ENCODE results near the gene BABAM2. TPM values are rescaled to one million over a fixed set of nuclear protein-coding genes. Genes with fewer than 3 reads are reported as not detected.

Gene BABAM2
- total RNA-seq, 1 donor from 2014 or later = 33.9 TPM

GRCh38 chr2:28129955-28130695 lies 239.6 kb downstream of the BABAM2 start:
- DNase-seq (ENCODE audit: low spot score) = no peak
- Mint-ChIP-seq H3K36me3 (ENCODE audit: low read depth) (peaks cover 5% of the 10 kb centered on the region), H3K4me3 (ENCODE audit: unreplicated experiment) (no peak overlapping the region), H3K27ac (ENCODE audit: unreplicated experiment) (peak overlapping the region; percentile 50), H3K27me3 (ENCODE audit: low read depth) (no peaks in the 10 kb centered on the region), H3K9me3 (ENCODE audit: low read depth) (peaks cover 6% of the 10 kb centered on the region), H3K4me1 (ENCODE audit: low read depth) (peaks cover 43% of the 10 kb centered on the region)
- no peak for TF ChIP-seq CTCF (IDR thresholded peaks at IDR 0.05)

GRCh38 chr2:28133778-28134177 lies 243.2 kb downstream of the BABAM2 start:
- H3K4me1 Mint-ChIP-seq (ENCODE audit: low read depth) = peaks cover 61% of the 10 kb centered on the region
- TF ChIP-seq CTCF (IDR thresholded peaks at IDR 0.05) = no peak
- H3K4me3 Mint-ChIP-seq (ENCODE audit: unreplicated experiment) = no peak overlapping the region
- no peak for DNase-seq (ENCODE audit: low spot score)
- H3K27ac Mint-ChIP-seq (ENCODE audit: unreplicated experiment) = no peak overlapping the region
- H3K9me3 Mint-ChIP-seq (ENCODE audit: low read depth) = no peaks in the 10 kb centered on the region
- peaks cover 2% of the 10 kb centered on the region for H3K36me3 Mint-ChIP-seq (ENCODE audit: low read depth)
- H3K27me3 Mint-ChIP-seq (ENCODE audit: low read depth) = no peaks in the 10 kb centered on the region

- H3K4me1 Mint-ChIP-seq (ENCODE audit: low read depth) = peaks cover 59% of the 10 kb centered on the region
- H3K36me3 Mint-ChIP-seq (ENCODE audit: low read depth) = peaks cover 2% of the 10 kb centered on the region
- no peaks in the 10 kb centered on the region for H3K27me3 Mint-ChIP-seq (ENCODE audit: low read depth)
- no peaks in the 10 kb centered on the region for H3K9me3 Mint-ChIP-seq (ENCODE audit: low read depth)
- no peak for DNase-seq (ENCODE audit: low spot score)
- H3K4me3 Mint-ChIP-seq (ENCODE audit: unreplicated experiment) = no peak overlapping the region
- TF ChIP-seq CTCF (IDR thresholded peaks at IDR 0.05) = no peak
- no peak overlapping the region for H3K27ac Mint-ChIP-seq (ENCODE audit: unreplicated experiment)
Observed at GRCh38 chr2:28134262-28134812, 243.8 kb downstream of the BABAM2 start.

- no peak for DNase-seq (ENCODE audit: low spot score)
- Mint-ChIP-seq H3K27ac (ENCODE audit: unreplicated experiment) (no peak overlapping the region), H3K9me3 (ENCODE audit: low read depth) (no peaks in the 10 kb centered on the region), H3K4me3 (ENCODE audit: unreplicated experiment) (no peak overlapping the region), H3K27me3 (ENCODE audit: low read depth) (no peaks in the 10 kb centered on the region), H3K4me1 (ENCODE audit: low read depth) (peaks cover 56% of the 10 kb centered on the region), H3K36me3 (ENCODE audit: low read depth) (peaks cover 2% of the 10 kb centered on the region)
- TF ChIP-seq CTCF (IDR thresholded peaks at IDR 0.05) = no peak
Observed at GRCh38 chr2:28134857-28135256, 244.3 kb downstream of the BABAM2 start.

GRCh38 chr2:28135324-28135723 lies 244.8 kb downstream of the BABAM2 start:
- H3K27me3 Mint-ChIP-seq (ENCODE audit: low read depth) = no peaks in the 10 kb centered on the region
- no peak for DNase-seq (ENCODE audit: low spot score)
- no peak overlapping the region for H3K27ac Mint-ChIP-seq (ENCODE audit: unreplicated experiment)
- H3K36me3 Mint-ChIP-seq (ENCODE audit: low read depth) = peaks cover 4% of the 10 kb centered on the region
- no peak for TF ChIP-seq CTCF (IDR thresholded peaks at IDR 0.05)
- H3K9me3 Mint-ChIP-seq (ENCODE audit: low read depth) = no peaks in the 10 kb centered on the region
- H3K4me3 Mint-ChIP-seq (ENCODE audit: unreplicated experiment) = no peak overlapping the region
- H3K4me1 Mint-ChIP-seq (ENCODE audit: low read depth) = peaks cover 51% of the 10 kb centered on the region
